Endothelial cell of umbilical vein (primary cell): ENCODE measurements around the gene HNRNPA2B1. TPM values are rescaled to one million over a fixed set of nuclear protein-coding genes. Genes with fewer than 3 reads are reported as not detected.

Source experiments
- BruUV-seq: library from RNA; stranded (reverse); fragments of 400-500 nt; replicated peaks from 2 replicates; lab custom pipeline; 2021; lab: Mats Ljungman, UMichigan
- CTCF ChIA-PET: fragments of 300-600, 350-600 bp; sonication (Branson Sonifier 250); formaldehyde crosslinking; loops from one replicate; lab custom pipeline; 2021; ENCODE audit warnings: antibody characterized with exemption, inconsistent platforms; lab: Charles Lee
- POLR2A ChIA-PET: fragments of 300-600, 350-600 bp; sonication (Branson Sonifier 250); formaldehyde crosslinking; loops from one replicate; lab custom pipeline; 2021; ENCODE audit warnings: antibody characterized with exemption, inconsistent platforms; lab: Charles Lee
- DNase-seq: peaks from one replicate; pipeline ENCODE4 v3.0.0-alpha.2; 2011; ENCODE audit warnings: low read depth, low spot score
- FAIRE-seq: peaks from 2 replicates; lab custom pipeline; 2011; peaks lifted over from hg19 to GRCh38; lab: Jason Lieb, UNC
- H2AFZ ChIP-seq: 2 replicates; pipeline ENCODE4 v1.6.0; 2012; ENCODE audit warnings: low read depth, low read length, control low read depth, inconsistent platforms
- H3K27ac ChIP-seq: 2 replicates; pipeline ENCODE4 v1.5.1; 2011; ENCODE audit warnings: low read depth, mild to moderate bottlenecking, control low read depth, low read length, moderate library complexity; ENCODE audit not compliant: insufficient read depth
- H3K27me3 ChIP-seq, 2 experiments: 2 replicates each; pipeline versions ENCODE4 v1.6.0 to v1.6.1; 2011; ENCODE audit warnings: low read length in 2 of 2, mixed read lengths in 1 of 2; ENCODE audit not compliant: control insufficient read depth in 2 of 2, insufficient read depth in 2 of 2
- H3K36me3 ChIP-seq, 2 experiments: 2 replicates in 1 of 2; 3 replicates in 1 of 2; pipeline ENCODE4 v1.5.1; 2011; ENCODE audit warnings: low read length in 2 of 2, mild to moderate bottlenecking in 1 of 2, moderate library complexity in 1 of 2; ENCODE audit not compliant: control insufficient read depth in 2 of 2, insufficient read depth in 2 of 2; ENCODE audit errors: extremely low read depth in 1 of 2
- H3K4me1 ChIP-seq: 3 replicates; pipeline ENCODE4 v1.5.1; 2011; ENCODE audit warnings: mild to moderate bottlenecking, low read length; ENCODE audit not compliant: control insufficient read depth, insufficient read depth; ENCODE audit errors: extremely low read depth
- H3K4me2 ChIP-seq: 2 replicates; pipeline ENCODE4 v1.6.1; 2011; ENCODE audit warnings: low read length, control low read depth, mixed read lengths; ENCODE audit not compliant: insufficient read depth
- H3K4me3 ChIP-seq, 3 experiments: fragments of 200-600 bp in 1 of 3; sonication (generic), shearing (Covaris generic) in 1 of 3; replicated peaks in 1 of 3; 2 replicates each; pipeline ENCODE4 v1.5.1; 2011 to 2016; ENCODE audit warnings: control low read depth in 3 of 3, low read length in 3 of 3, mild to moderate bottlenecking in 2 of 3, inconsistent platforms in 1 of 3, low read depth in 1 of 3, moderate library complexity in 1 of 3; ENCODE audit not compliant: insufficient read depth in 1 of 3
- H3K79me2 ChIP-seq: 2 replicates; pipeline ENCODE4 v1.6.0; 2012; ENCODE audit warnings: low read length, inconsistent platforms; ENCODE audit not compliant: control insufficient read depth, insufficient read depth
- H3K9ac ChIP-seq: replicated peaks from 2 replicates; pipeline ENCODE3; 2011; ENCODE audit warnings: low read length, control low read depth; ENCODE audit not compliant: insufficient read depth; ENCODE audit errors: extremely low read depth
- H3K9me1 ChIP-seq: replicated peaks from 3 replicates; pipeline ENCODE4 v1.6.0; 2011; ENCODE audit warnings: mild to moderate bottlenecking, low read length; ENCODE audit not compliant: control insufficient read depth, insufficient read depth; ENCODE audit errors: extremely low read depth
- H3K9me3 ChIP-seq: replicated peaks from 2 replicates; pipeline ENCODE4 v1.5.1; 2012; ENCODE audit warnings: low read length, inconsistent platforms; ENCODE audit not compliant: control insufficient read depth, insufficient read depth
- H4K20me1 ChIP-seq: replicated peaks from 2 replicates; pipeline ENCODE3; 2011; ENCODE audit warnings: mild to moderate bottlenecking, low read length; ENCODE audit not compliant: control insufficient read depth, insufficient read depth; ENCODE audit errors: extremely low read depth
- CTCF ChIP-seq, 2 donors: IDR thresholded peaks; 1 replicate in 1 of 2; 2 replicates in 1 of 2; pipeline ENCODE4 v1.5.1; 2011; ENCODE audit warnings: low read length in 2 of 2, mild to moderate bottlenecking in 2 of 2, moderate library complexity in 2 of 2, control low read depth in 1 of 2, inconsistent platforms in 1 of 2, low read depth in 1 of 2; ENCODE audit not compliant: insufficient read depth in 1 of 2; ENCODE audit errors: extremely low read depth in 1 of 2
- GATA2 ChIP-seq: IDR thresholded peaks from 2 replicates; pipeline ENCODE4 v1.7.0; 2011; ENCODE audit warnings: low read depth, mild to moderate bottlenecking, moderate library complexity, mixed read lengths, low read length; ENCODE audit not compliant: insufficient read length, insufficient read depth
- JUN ChIP-seq: IDR thresholded peaks from 2 replicates; pipeline ENCODE4 v1.6.1; 2011; ENCODE audit warnings: borderline replicate concordance, low read depth; ENCODE audit not compliant: insufficient read length, insufficient read depth
- MAX ChIP-seq: IDR thresholded peaks from 2 replicates; pipeline ENCODE4 v1.6.1; 2011; ENCODE audit not compliant: insufficient read depth, insufficient read length
- POLR2A ChIP-seq: IDR thresholded peaks from 2 replicates; pipeline ENCODE4 v1.6.1; 2012; ENCODE audit warnings: low read depth, mild to moderate bottlenecking, control low read depth, low read length
- dilution Hi-C: fragments of 300-500 bp; cut with MboI; formaldehyde crosslinking; loops from one replicate; pipeline ENCODE4 v1.15.0; 2019; ENCODE audit warnings: low sequenced_read_pairs; ENCODE audit not compliant: extremely low pct_ligation_motif_present
- intact Hi-C: fragments of 100-400 bp; cut with micrococcal nuclease; formaldehyde crosslinking; loops from one replicate; pipeline ENCODE4 v1.10.0; 2022
- polyA plus RNA-seq, 4 experiments: library from polyadenylated mRNA; depleted of rRNA in 3 of 4; stranded (reverse) in 3 of 4; unstranded in 1 of 4; fragments of >200 nt; gene quantifications; 2 replicates each; pipeline versions ENCODE4 v1.2.1 to v1.2.3, GENCODE V29; 2011 to 2012; ENCODE audit warnings: missing spikeins in 1 of 4
- total RNA-seq: library from RNA; stranded (reverse); gene quantifications from 2 replicates; pipeline ENCODE4 v1.2.3, GENCODE V29; 2021

Gene HNRNPA2B1
- total and polyA plus RNA-seq, 2 donors (not counting 3 experiments of a cell fraction or from before 2014, with no cell fraction given), result 198 to 703 TPM

- Histone ChIP-seq H3K9me3 (no peaks in the 10 kb centered on the region), H3K9ac (no peak overlapping the region), H3K27me3 (no peaks in the 10 kb centered on the region), H3K9me1 (no peaks in the 10 kb centered on the region), H3K4me3 (no peak overlapping the region), H3K4me1 (no peaks in the 10 kb centered on the region), H3K79me2 (peaks cover 14% of the 10 kb centered on the region), H4K20me1 (no peaks in the 10 kb centered on the region), H3K4me2 (no peak overlapping the region), H2AFZ (no peak overlapping the region), H3K27ac (no peak overlapping the region), H3K36me3 (no peaks in the 10 kb centered on the region)
- dilution Hi-C loops, result no loop called here
- no TSS peak for BruUV-seq
- ChIA-PET POLR2A (no interaction called here), CTCF (no interaction called here)
- no peak for DNase-seq
- TF ChIP-seq JUN, result no peak
- TF ChIP-seq MAX, result no peak
- TF ChIP-seq CTCF (IDR thresholded peaks at IDR 0.05; ENCODE audit: extremely low read depth in 1 of 2, insufficient read depth in 1 of 2, low read depth in 1 of 2, low read length in 2 of 2), result no peak
- no peak for TF ChIP-seq POLR2A
- TF ChIP-seq GATA2, result no peak
- intact Hi-C loops, result no loop called here
- no peak for FAIRE-seq
Observed at GRCh38 chr7:26168458-26169023, 32.0 kb downstream of the HNRNPA2B1 start.
